Thyroid gland (tissue), 4 donors: ENCODE data around the gene PTPRJ. TPM values are rescaled to one million over a fixed set of nuclear protein-coding genes. Genes with fewer than 3 reads are reported as not detected.

Source experiments
- DNase-seq, 2 donors: peaks; one replicate each; pipeline ENCODE4 v3.0.0-alpha.2; 2019
- H3K27ac ChIP-seq, 3 donors: fragments of 200-600 bp; sonication (generic); 1 replicate in 2 of 3; 2 replicates in 1 of 3; pipeline ENCODE4 v1.5.1; 2016 to 2019; ENCODE audit warnings: mild to moderate bottlenecking in 1 of 3, moderate library complexity in 1 of 3
- H3K27me3 ChIP-seq: fragments of 200-600 bp; sonication (generic); one replicate; pipeline ENCODE4 v1.5.1; 2019
- H3K36me3 ChIP-seq, 2 donors: fragments of 200-600 bp; sonication (generic); one replicate each; pipeline ENCODE4 v1.5.1; 2016 to 2019
- H3K4me1 ChIP-seq, 2 donors: fragments of 200-600 bp; sonication (generic); one replicate each; pipeline ENCODE4 v1.5.1; 2017 to 2019
- H3K4me3 ChIP-seq, 3 donors: fragments of 200-600 bp; sonication (generic); replicated peaks in 1 of 3; 1 replicate in 2 of 3; 2 replicates in 1 of 3; pipeline ENCODE4 v1.5.1; 2016; ENCODE audit warnings: mild to moderate bottlenecking in 1 of 3
- H3K9me3 ChIP-seq: fragments of 200-600 bp; sonication (generic); one replicate; pipeline ENCODE4 v1.5.1; 2017
- CTCF ChIP-seq, 6 experiments: fragments of 200-600 bp in 3 of 6; fragments of 450-650 bp in 3 of 6; sonication (generic) in 3 of 6; IDR thresholded peaks; one replicate each; pipeline ENCODE4 v1.5.1; 2016 to 2019; ENCODE audit warnings: antibody characterized with exemption in 6 of 6, mild to moderate bottlenecking in 2 of 6, inconsistent platforms in 1 of 6, moderate library complexity in 1 of 6
- POLR2A ChIP-seq, 2 donors: fragments of 450-650 bp; IDR thresholded peaks; one replicate each; pipeline ENCODE4 v1.6.1; 2017; ENCODE audit warnings: antibody characterized with exemption in 2 of 2, mild to moderate bottlenecking in 2 of 2, moderate library complexity in 1 of 2
- WGBS, 2 donors: methylation state at CpG; one replicate each; pipeline ENCODE4 v1.1.5; 2017; 5-methylcytosine and 5-hydroxymethylcytosine counted together
- intact Hi-C: fragments of 100-400 bp; cut with DNase I; formaldehyde crosslinking; loops from one replicate; pipeline ENCODE4 v1.15.1; 2023
- total RNA-seq, 4 donors: library from RNA; depleted of rRNA; stranded (reverse); fragments of >200 nt; gene quantifications; one replicate each; pipeline ENCODE4 v1.2.3, GENCODE V29; 2016

Gene PTPRJ
- total RNA-seq, 4 donors from 2014 or later, result 45.4 to 81.9 (median 58.6) TPM

GRCh38 chr11:48091426-48092102, 111.2 kb downstream of the PTPRJ start:
- peaks cover 84 to 98% of the 10 kb centered on the region in 2 donors for H3K4me1 ChIP-seq
- H3K27ac ChIP-seq, result peak overlapping the region; percentile 88 to 90 (median 89)
- H3K4me3 ChIP-seq, result no peak overlapping the region
- TF ChIP-seq CTCF (IDR thresholded peaks at IDR 0.05) (no peak), POLR2A (IDR thresholded peaks at IDR 0.05) (peak in 1 of 2 donors; percentile 12)
- no peaks in the 10 kb centered on the region for H3K9me3 ChIP-seq
- intact Hi-C loops, result no loop called here
- WGBS, 2 donors, result 50 to 59% methylated on average over 4 of the region's 4 CpGs
- H3K27me3 ChIP-seq, result no peaks in the 10 kb centered on the region
- DNase-seq, result peak in 1 of 2 donors; percentile 31
- H3K36me3 ChIP-seq, result no peaks in the 10 kb centered on the region

- WGBS, 2 donors, result 89% methylated on average over 4 of the region's 4 CpGs
- H3K27ac ChIP-seq, result peak overlapping the region; percentile 88 to 90 (median 89)
- no peaks in the 10 kb centered on the region for H3K9me3 ChIP-seq
- H3K4me1 ChIP-seq, result peaks cover 68 to 92% of the 10 kb centered on the region in 2 donors
- H3K36me3 ChIP-seq, result no peaks in the 10 kb centered on the region
- no peak overlapping the region for H3K4me3 ChIP-seq
- no peaks in the 10 kb centered on the region for H3K27me3 ChIP-seq
- TF ChIP-seq POLR2A (IDR thresholded peaks at IDR 0.05), result no peak
- no peak for TF ChIP-seq CTCF (IDR thresholded peaks at IDR 0.05)
- intact Hi-C loops, result no loop called here
- DNase-seq, result no peak
Measured at GRCh38 chr11:48093323-48093722, 113.0 kb downstream of the PTPRJ start.

GRCh38 chr11:48093795-48094642, 113.7 kb downstream of the PTPRJ start:
- 56 to 61% methylated on average over 6 of the region's 6 CpGs for WGBS, 2 donors
- Histone ChIP-seq H3K4me1 (peaks cover 61 to 85% of the 10 kb centered on the region in 2 donors), H3K27ac (peak overlapping the region; percentile 88 to 90 (median 89)), H3K36me3 (no peaks in the 10 kb centered on the region), H3K4me3 (no peak overlapping the region), H3K27me3 (no peaks in the 10 kb centered on the region), H3K9me3 (no peaks in the 10 kb centered on the region)
- no peak for DNase-seq
- no peak for TF ChIP-seq POLR2A (IDR thresholded peaks at IDR 0.05)
- TF ChIP-seq CTCF (IDR thresholded peaks at IDR 0.05), result no peak
- intact Hi-C loops, result no loop called here

GRCh38 chr11:48094643-48095339, 114.4 kb downstream of the PTPRJ start:
- no peak for TF ChIP-seq POLR2A (IDR thresholded peaks at IDR 0.05)
- no peak for TF ChIP-seq CTCF (IDR thresholded peaks at IDR 0.05)
- no peak overlapping the region for H3K4me3 ChIP-seq
- no peak for DNase-seq
- 68 to 70% methylated on average over 9 of the region's 9 CpGs for WGBS, 2 donors
- peak overlapping the region; percentile 88 to 90 (median 89) for H3K27ac ChIP-seq
- H3K27me3 ChIP-seq, result no peaks in the 10 kb centered on the region
- H3K9me3 ChIP-seq, result no peaks in the 10 kb centered on the region
- H3K4me1 ChIP-seq, result peaks cover 58 to 77% of the 10 kb centered on the region in 2 donors
- intact Hi-C loops, result no loop called here
- H3K36me3 ChIP-seq, result no peaks in the 10 kb centered on the region
